Mammary epithelial cell (primary cell): ENCODE data around the gene MN1.

ENCODE experiments used
- CTCF ChIP-seq, 2 donors: IDR thresholded peaks in 1 of 2; conservative IDR thresholded peaks in 1 of 2; 2 replicates each; pipeline ENCODE4 v1.5.1; 2011 to 2012; ENCODE audit warnings: inconsistent platforms in 2 of 2, low read length in 2 of 2, mild to moderate bottlenecking in 2 of 2, control low read depth in 1 of 2, low read depth in 1 of 2; ENCODE audit not compliant: insufficient read depth in 1 of 2; ENCODE audit errors: extremely low read depth in 1 of 2
- EZH2 ChIP-seq: IDR thresholded peaks from 2 replicates; pipeline ENCODE4 v1.6.1; 2012; ENCODE audit warnings: low read length, inconsistent platforms, borderline replicate concordance

- TF ChIP-seq CTCF (conservative IDR thresholded peaks at IDR 0.05 in 1 of 2, IDR thresholded peaks at IDR 0.05 in 1 of 2; ENCODE audit: extremely low read depth in 1 of 2, insufficient read depth in 1 of 2, low read depth in 1 of 2, low read length in 2 of 2) (no peak), EZH2 (no peak)
These were observed 34.9 kb downstream of the MN1 start for GRCh38 chr22:27766679-27767078.
